Mesendoderm (in vitro differentiated cells): ENCODE measurements around the gene REST. TPM values are rescaled to one million over a fixed set of nuclear protein-coding genes. Genes with fewer than 3 reads are reported as not detected.

ENCODE experiments used
- DNase-seq: peaks from one replicate; pipeline ENCODE4 v3.0.0; 2013
- H2AK5ac ChIP-seq: 2 replicates; pipeline ENCODE4 v1.6.1; 2013; ENCODE audit warnings: low read length, inconsistent platforms
- H2BK120ac ChIP-seq: 2 replicates; pipeline ENCODE4 v1.6.1; 2013; ENCODE audit warnings: low read depth, mild to moderate bottlenecking, low read length, moderate library complexity, mixed read lengths
- H2BK15ac ChIP-seq: replicated peaks from 2 replicates; pipeline ENCODE4 v1.6.1; 2013; ENCODE audit warnings: low read depth, mild to moderate bottlenecking, moderate library complexity
- H2BK5ac ChIP-seq: 2 replicates; pipeline ENCODE4 v1.6.1; 2013; ENCODE audit warnings: low read length, inconsistent platforms
- H3K18ac ChIP-seq: 2 replicates; pipeline ENCODE4 v1.6.1; 2013; ENCODE audit warnings: mild to moderate bottlenecking, low read length, mixed read lengths
- H3K23ac ChIP-seq: one replicate; pipeline ENCODE4 v1.6.1; 2013; ENCODE audit warnings: low read length
- H3K27ac ChIP-seq: 2 replicates; pipeline ENCODE4 v1.5.1; 2013; ENCODE audit warnings: low read depth, mild to moderate bottlenecking, inconsistent platforms, low read length, moderate library complexity
- H3K27me3 ChIP-seq: 2 replicates; pipeline ENCODE4 v1.6.1; 2013; ENCODE audit warnings: low read length, control low read depth, mild to moderate bottlenecking, inconsistent platforms; ENCODE audit not compliant: insufficient read depth, poor library complexity
- H3K36me3 ChIP-seq: 2 replicates; pipeline ENCODE4 v1.6.1; 2013; ENCODE audit warnings: low read length, inconsistent platforms; ENCODE audit not compliant: control insufficient read depth, insufficient read depth
- H3K4ac ChIP-seq: one replicate; pipeline ENCODE4 v1.6.1; 2013; ENCODE audit warnings: low read depth, mild to moderate bottlenecking, low read length, moderate library complexity
- H3K4me1 ChIP-seq: 2 replicates; pipeline ENCODE4 v1.6.1; 2013; ENCODE audit warnings: low read depth, low read length, inconsistent platforms; ENCODE audit not compliant: control insufficient read depth
- H3K4me2 ChIP-seq: 2 replicates; pipeline ENCODE4 v1.6.1; 2013; ENCODE audit warnings: low read length
- H3K4me3 ChIP-seq: 2 replicates; pipeline ENCODE4 v1.5.1; 2013; ENCODE audit warnings: mild to moderate bottlenecking, low read length
- H3K56ac ChIP-seq: one replicate; pipeline ENCODE4 v1.6.1; 2013; ENCODE audit warnings: low read length
- H3K79me1 ChIP-seq: 2 replicates; pipeline ENCODE4 v1.6.1; 2013; ENCODE audit warnings: low read length, inconsistent platforms
- H3K79me2 ChIP-seq: 2 replicates; pipeline ENCODE4 v1.6.1; 2013; ENCODE audit warnings: mild to moderate bottlenecking, low read length; ENCODE audit not compliant: control insufficient read depth, insufficient read depth
- H3K9ac ChIP-seq: 2 replicates; pipeline ENCODE4 v1.6.1; 2013; ENCODE audit warnings: low read length, inconsistent platforms
- H4K5ac ChIP-seq: one replicate; pipeline ENCODE4 v1.6.1; 2013; ENCODE audit warnings: low read length
- H4K8ac ChIP-seq: one replicate; pipeline ENCODE4 v1.6.1; 2013; ENCODE audit warnings: low read depth, mild to moderate bottlenecking, control low read depth, low read length, moderate library complexity
- WGBS: extraction: QIAGEN DNeasy Blood & Tissue Kit; methylation state at CpG from one replicate; pipeline ENCODE4 v1.1.7; 2013; ENCODE audit warnings: low lambda C conversion rate, missing lambda C conversion rate; ENCODE audit not compliant: insufficient coverage; ENCODE audit errors: extremely low coverage; 5-methylcytosine and 5-hydroxymethylcytosine counted together
- small RNA-seq: library from polyadenylated mRNA; stranded (forward); fragments of <200 nt; extraction: miRNeasy Mini kit (QIAGEN cat#:217004); gene quantifications from one replicate; pipeline ENCODE3, GENCODE V24; 2013; ENCODE audit not compliant: insufficient read depth

REST gene

DNA sequence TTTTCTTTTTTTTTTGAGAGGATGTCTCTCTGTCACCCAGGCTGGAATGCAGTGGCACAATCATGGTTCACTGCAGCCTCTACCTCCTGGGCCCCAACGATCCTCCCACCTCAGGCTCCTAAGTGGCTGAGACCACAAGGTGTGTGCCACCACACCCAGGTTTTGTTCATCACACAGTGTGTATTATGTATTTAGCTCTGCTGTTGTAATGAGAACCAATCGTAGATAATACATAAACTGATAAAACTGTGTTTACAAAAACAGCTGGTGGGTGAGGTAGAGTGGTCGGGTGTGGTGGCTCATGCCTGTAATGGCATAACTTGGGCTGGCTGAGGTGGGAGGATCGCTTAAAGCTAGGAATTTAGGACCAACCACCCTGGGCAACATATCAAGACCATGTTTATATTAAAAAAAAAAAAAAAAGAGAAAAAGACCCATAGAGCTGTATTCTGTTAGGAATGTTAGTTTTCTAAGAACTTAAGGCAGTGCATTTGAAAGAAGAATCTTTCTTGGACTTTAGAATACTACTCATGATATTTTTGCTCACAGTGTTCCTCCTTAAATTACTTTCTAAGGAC lies 105.9 kb downstream of the REST start:
- Histone ChIP-seq H3K27me3 (no peaks in the 10 kb centered on the region), H3K4me3 (no peak overlapping the region), H3K4me2 (no peak overlapping the region), H3K18ac (no peak overlapping the region), H3K23ac (no peak overlapping the region), H3K9ac (no peak overlapping the region), H4K5ac (no peak overlapping the region), H3K79me1 (peaks cover 3% of the 10 kb centered on the region), H2BK5ac (no peak overlapping the region), H3K79me2 (no peaks in the 10 kb centered on the region), H3K4me1 (no peaks in the 10 kb centered on the region), H3K36me3 (peaks cover 12% of the 10 kb centered on the region), H4K8ac (no peak overlapping the region), H2BK15ac (no peak overlapping the region), H3K27ac (no peak overlapping the region), H2AK5ac (no peak overlapping the region), H3K56ac (no peak overlapping the region), H3K4ac (no peak overlapping the region), H2BK120ac (no peak overlapping the region)
- DNase-seq = no peak
- no CpG with 5 or more reads among the region's 4 CpGs for WGBS

Small RNAs within 50 kb of the gene (small RNA-seq; reads per million reads assigned to genes)
- gene RNU6-998P = not detected
